CD4-positive, alpha-beta T cell treated with Interleukin-17A for 4 hours (primary cell): ENCODE results near the gene SPTBN5.
A peak's percentile ranks its signal among the peaks of the same experiment; 100 is the strongest.

Experiments used
- DNase-seq: peaks from one replicate; pipeline ENCODE4 v3.0.0-alpha.2; 2020; ENCODE audit warnings: mixed read lengths

SPTBN5 gene

GRCh38 chr15:41821831-41822230 is 72.0 kb downstream of the SPTBN5 start:
- no peak for DNase-seq

- no peak for DNase-seq
These were observed 72.9 kb downstream of the SPTBN5 start for GRCh38 chr15:41820791-41821423.

GRCh38 chr15:41819455-41820050 is 74.3 kb downstream of the SPTBN5 start:
- no peak for DNase-seq

- DNase-seq = no peak
These were observed 76.1 kb downstream of the SPTBN5 start for GRCh38 chr15:41817781-41818180.

DNA sequence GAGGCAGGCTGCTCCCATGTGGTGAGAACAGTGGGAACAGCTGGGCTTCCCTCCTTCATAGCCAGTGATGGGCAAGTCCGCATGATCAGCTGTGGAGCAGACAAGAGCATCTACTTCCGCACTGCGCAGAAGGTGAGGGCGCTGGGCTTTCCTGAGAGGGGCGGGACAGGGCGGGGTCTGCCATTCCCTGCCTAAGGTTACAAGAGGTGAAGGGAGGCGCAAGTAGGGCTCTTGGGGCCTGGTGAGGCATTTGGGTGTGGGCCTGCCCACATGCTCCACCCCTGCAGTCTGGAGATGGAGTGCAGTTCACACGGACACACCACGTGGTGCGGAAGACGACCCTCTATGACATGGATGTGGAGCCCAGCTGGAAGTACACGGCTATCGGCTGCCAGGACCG is 76.5 kb downstream of the SPTBN5 start:
- no peak for DNase-seq

DNA sequence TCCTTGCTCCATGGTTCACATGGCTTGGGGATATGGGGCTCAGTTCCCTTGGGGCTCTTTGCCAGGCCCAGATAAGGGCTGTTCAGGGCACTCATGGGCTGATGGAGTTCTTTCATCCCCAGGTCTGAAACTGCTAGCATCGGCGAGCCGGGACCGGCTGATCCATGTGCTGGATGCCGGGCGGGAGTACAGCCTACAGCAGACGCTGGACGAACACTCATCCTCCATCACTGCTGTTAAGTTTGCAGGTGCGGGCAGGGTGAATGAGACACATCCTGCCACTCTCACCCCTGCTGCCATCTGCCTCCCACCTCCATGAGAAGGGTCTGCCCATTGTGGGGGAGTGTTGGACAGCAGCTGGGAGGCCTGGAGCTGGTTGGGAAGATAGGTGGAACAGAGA is 77.1 kb downstream of the SPTBN5 start:
- no peak for DNase-seq

DNA sequence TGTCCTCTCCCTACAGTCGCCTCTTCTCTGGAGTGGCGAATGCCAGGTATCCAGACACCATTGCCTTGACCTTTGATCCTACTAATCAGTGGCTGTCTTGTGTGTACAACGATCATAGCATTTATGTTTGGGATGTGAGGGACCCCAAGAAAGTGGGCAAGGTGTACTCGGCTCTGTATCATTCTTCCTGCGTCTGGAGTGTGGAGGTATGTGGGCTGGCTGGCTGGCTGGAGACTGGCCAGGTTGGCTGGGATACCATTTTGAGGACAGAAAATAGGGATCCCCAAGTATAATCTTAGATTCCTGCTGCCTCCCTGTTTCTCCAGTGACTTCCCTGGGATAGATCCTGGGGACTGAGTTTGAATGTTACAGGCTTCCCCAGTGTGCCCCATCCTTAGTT is 79.3 kb downstream of the SPTBN5 start:
- no peak for DNase-seq

DNA sequence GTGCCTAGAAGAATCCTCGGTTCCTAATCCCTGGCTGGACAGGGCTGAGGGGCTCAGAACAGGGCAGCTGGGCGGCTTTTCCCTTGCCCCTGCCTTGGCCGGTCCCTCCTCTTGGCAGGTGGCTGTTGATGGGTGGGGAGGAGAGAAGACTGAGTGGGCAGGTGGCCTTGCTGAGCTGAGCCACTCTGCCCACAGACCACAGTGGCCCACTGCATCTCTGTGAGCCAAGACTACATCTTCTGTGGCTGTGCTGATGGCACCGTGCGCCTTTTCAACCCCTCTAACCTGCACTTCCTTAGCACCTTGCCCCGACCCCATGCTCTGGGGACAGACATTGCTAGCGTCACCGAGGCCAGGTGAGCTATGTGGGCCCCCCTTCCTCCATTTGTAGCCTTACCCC is 80.4 kb downstream of the SPTBN5 start:
- DNase-seq = no peak

DNA sequence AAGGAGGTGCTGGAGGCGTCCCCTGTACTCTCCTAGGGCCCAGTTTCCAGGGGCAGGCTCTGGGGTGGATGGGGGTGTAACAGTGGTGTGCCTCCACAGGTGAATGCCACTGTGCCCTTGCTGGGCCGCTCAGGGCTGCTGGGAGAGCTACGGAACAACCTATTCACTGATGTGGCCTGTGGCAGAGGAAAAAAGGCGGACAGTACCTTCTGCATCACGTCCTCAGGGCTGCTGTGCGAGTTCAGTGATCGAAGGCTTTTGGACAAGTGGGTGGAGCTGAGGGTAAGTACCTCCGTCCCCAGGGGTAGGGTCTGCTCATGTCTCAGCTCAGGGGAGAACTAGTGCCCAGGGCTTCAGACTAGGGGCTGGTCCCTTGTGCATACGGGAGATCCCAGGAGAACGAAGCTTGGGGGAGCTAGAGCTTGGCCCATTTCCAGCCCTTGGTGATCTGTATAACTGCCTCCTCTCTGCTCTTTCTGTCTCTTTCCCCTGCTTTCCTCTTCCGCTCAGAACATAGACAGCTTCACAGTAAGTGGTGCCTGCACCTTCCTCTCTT is 81.0 kb downstream of the SPTBN5 start:
- no peak for DNase-seq

DNA sequence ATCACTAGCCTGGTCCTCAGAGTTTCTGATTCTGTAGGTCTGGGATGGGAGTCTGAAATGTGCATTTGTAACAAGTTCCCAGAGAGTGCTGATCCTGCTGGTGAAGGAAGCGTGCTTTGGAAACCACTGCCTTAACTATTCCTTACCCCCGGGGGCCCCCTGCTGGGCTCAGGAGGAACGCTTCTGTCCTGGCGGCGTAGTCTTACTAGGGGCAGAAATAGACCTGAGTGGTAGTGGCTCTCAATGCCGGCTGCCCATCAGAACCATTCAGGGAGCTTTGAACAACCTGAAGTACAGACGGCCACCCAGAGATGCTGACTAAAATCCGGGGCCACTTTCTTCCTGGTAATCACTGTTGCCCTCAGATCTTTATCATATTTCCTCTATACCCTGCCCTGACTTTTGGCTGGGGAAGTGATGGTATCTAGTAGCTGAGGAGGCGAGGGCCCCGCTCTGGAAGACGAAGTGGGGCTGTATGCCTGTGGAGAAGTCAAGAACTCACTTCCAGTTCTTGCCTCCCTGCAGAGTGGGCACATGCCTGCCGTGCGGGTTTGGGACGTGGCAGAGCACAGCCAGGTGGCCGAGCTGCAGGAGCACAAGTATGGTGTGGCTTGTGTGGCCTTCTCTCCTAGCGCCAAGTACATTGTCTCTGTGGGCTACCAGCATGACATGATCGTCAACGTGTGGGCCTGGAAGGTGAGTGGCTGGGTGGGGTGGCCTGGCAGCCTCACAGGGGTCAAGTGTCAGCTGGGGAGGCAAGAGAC is 82.2 kb downstream of the SPTBN5 start:
- DNase-seq = peak; percentile 88

DNA sequence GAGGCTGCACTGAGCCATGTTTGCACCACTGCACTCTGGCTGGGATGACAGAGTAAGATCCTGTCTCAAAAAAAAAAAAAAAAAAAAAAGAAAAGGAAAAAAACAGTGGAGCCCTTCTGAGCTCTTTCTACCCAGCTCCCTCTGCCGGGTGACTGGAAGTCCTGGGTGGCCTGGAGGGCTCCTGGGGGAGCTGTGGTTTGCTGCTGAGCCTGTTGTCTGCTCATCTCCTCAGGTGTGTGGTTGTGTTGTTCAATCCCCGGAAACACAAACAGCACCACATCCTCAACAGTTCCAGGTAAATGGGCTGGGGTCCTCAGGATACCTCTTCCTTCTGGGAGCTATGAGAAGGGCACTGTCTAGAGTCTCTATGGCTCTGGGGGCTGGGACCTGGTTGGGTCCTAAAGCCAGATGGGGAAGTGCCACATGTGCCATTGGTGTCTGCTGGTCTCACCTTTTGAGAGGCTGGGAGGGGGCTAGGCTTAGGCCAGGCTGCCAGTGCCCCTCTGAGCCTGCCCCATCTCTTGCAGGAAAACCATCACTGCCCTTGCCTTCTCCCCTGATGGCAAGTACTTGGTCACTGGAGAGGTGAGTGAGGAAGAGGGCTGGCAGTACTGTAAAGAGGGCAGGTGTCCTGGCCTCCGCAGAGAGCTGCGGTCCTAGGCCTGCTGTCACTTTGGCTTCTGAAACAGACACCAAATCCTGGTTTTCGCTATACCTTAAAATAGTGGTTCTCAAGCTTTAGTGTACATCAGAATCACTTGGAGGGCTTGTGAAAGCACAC is 83.0 kb downstream of the SPTBN5 start:
- DNase-seq = no peak

DNA sequence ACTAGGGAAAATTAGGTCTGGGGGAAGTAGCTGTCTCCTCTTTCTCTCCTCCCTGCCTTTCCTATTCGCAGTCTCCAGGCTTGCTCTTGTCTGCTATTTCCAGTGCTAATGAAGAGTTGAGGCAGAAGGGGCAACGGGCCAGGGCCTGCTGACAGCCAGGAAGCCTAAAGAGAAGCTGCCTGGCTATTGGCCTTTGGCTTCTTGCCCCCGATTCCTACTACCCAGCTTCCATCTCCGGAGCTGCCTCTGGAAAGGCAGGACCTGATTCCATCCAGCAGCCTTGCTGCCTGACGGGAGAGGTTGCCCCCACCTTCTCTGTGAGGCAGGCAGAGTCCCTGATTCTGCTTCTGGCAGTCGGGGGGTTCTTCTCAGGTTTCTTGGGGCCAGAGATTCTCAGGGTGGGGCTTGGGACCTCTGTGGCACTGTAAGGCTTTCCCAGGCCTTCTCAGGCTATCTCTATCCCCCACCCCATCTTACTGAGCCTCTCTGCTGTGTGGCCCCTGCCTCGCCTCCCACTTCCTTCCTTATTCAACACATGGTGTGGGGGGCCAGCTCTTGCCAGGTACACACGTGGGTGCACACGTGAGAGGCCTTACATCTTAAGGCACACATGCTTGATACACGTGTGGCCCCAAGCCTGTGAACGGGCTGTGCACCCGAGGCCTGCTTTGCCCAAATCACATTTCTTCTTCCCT is 84.2 kb downstream of the SPTBN5 start:
- no peak for DNase-seq

DNA sequence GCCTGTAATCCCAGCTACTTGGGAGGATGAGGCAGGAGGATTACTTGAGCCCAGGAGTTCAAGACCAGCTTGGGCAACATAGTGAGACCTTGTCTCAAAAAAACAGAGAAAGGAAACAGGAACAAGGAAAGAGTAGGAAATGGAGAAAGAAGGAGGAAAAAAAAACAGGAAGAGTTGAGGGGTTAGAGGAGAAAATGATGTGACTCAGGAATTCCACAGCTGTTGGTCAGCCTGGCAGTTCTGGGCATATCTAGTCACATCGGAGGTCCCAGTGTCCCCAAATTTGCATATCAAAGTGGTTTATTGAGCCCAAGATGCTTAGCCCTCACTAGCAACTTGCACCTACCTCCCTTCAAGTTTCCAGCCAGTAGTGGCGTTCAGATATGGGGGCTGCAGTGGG is 84.7 kb downstream of the SPTBN5 start:
- DNase-seq = no peak

- no peak for DNase-seq
These were observed 87.3 kb downstream of the SPTBN5 start for GRCh38 chr15:41806291-41807181.

DNA sequence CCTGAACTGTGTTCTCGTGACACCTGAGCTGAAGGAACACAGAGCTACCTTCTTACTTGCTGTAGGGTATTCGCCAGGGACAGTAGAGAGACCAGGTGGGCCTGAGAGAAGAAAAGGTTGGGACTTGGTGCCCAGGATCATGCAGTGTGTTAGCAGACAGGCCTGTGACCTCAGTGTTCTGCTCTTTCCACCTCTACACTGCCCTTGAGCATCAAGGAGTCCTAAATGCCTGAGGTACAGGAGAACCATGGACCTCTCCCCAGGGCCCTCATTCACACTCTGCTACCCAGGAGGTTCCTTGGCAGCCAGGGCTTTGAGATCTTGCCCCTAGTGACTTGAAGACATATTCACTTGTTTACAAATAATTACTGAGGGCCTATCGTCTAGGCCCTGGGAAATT is 88.1 kb downstream of the SPTBN5 start:
- no peak for DNase-seq

DNA sequence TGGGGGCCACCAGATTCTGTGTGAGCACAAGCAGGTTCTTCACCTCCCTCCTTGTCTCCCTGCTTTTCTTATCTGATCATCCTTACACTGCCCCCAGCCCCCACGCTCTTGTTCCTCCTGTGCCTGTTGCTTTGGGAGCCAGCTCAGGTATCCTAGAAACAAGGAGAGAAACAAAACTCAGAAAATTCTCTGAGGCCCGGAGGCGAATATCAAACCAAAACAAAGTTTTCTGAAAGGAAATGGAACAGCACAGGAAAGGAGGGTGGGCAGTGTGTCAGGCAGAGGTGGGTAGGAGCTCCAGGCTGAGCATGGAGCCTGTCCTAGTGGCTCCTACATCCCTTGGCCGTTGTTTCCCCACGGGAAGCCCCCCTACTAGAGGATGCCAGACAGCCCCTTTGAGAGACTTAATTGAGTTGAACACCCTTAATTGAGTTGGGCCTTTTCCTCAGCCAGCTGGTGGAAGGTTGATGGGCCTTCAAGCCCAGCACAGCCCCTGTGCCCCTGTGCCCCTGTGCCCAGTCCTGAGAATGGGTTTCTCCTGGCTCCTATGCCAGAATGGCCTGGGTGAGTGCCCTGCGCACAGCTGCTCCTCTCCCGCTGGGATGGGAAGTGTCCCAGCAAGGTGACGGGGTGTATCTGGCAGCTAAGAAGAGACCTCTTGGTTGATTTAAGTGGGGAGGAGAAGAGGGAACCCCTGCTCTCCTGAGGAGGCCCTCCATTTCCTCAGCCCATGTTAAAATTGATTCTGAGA is 88.8 kb downstream of the SPTBN5 start:
- no peak for DNase-seq

DNA sequence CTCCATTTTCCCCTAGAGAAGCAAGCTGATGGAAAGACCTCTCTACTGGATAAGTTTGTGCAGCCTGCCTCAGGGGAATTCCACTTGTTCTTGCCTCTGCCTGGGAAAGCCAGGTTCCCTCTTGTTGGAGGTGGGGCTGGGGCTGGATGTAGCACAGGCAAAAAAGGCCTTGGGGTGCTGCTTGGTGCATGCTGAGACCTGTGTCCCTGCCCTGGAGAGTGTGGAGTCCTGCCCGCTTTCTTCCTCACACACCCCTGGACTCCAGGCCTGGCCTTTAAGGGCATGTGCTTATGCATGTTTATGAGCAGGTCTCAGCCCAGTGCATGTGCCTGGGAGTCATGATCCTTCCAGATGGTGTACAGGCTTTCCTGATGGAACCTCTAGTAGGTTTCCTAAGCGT is 89.5 kb downstream of the SPTBN5 start:
- DNase-seq = no peak

GRCh38 chr15:41801850-41802455 is 91.9 kb downstream of the SPTBN5 start:
- DNase-seq = no peak

DNA sequence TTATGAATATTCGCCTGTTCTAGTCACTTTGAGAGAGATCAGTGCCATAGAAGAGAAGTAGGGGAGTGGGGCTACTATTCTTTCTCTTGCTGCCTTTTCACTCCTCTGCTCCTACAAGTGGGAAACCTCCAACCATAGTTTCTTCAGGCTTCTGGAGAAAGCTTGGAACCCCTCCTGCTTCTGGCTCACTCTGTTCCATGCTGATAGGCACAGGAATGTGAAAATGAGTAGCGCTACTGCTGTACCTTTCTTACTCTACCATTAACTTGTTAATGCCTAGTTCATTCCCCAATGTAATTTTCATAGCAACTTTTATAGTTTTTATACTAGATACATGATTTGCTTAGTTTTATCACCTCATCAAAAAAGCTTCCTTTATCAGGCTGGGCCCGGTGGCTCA is 92.7 kb downstream of the SPTBN5 start:
- DNase-seq = no peak

DNA sequence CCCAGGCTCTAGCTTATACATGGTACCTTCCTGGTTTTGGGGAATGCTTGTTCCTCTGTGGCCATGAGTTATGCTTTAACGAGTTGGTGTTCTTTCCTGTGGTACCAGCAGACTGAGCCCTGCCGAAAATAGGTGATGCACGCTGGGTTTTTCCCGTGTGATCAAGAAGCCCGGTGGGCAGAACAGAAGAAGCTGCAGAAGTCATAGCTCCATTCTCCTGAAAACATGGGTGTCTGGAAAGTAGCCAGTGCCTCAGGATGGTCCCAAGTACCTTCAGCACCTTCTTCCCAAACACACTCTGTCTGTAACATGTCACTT is 94.4 kb downstream of the SPTBN5 start:
- DNase-seq = no peak
